Adrenal gland (tissue), 12 donors: ENCODE data around the gene SLC17A4. TPM values are rescaled to one million over a fixed set of nuclear protein-coding genes. Genes with fewer than 3 reads are reported as not detected.

Source experiments
- DNase-seq, 7 donors: peaks; one replicate each; pipeline ENCODE4 v3.0.0-alpha.2; 2019 to 2020
- H3K27ac ChIP-seq, 5 donors: fragments of 200-600 bp; sonication (generic) in 4 of 5; 1 replicate in 3 of 5; 2 replicates in 2 of 5; pipeline versions ENCODE4 v1.5.1 to v1.8.0; 2016 to 2020; ENCODE audit warnings: mild to moderate bottlenecking in 1 of 5
- H3K27me3 ChIP-seq: fragments of 200-600 bp; 2 replicates; pipeline ENCODE4 v1.8.0; 2021
- H3K36me3 ChIP-seq, 2 donors: fragments of 200-600 bp; replicated peaks in 1 of 2; 1 replicate in 1 of 2; 2 replicates in 1 of 2; pipeline versions ENCODE4 v1.5.1 to v1.8.0; 2018 to 2022
- H3K4me1 ChIP-seq, 2 donors: fragments of 200-600 bp; replicated peaks in 1 of 2; 1 replicate in 1 of 2; 2 replicates in 1 of 2; pipeline versions ENCODE4 v1.5.1 to v1.8.0; 2018 to 2021
- H3K4me3 ChIP-seq, 4 donors: fragments of 200-600 bp; sonication (generic) in 3 of 4; one replicate each; pipeline ENCODE4 v1.5.1; 2016 to 2018
- H3K9me3 ChIP-seq, 3 donors: fragments of 200-600 bp; sonication (generic) in 1 of 3; replicated peaks in 1 of 3; 1 replicate in 2 of 3; 2 replicates in 1 of 3; pipeline versions ENCODE4 v1.5.1 to v1.8.0; 2016 to 2021
- POLR2A ChIP-seq, 2 donors: fragments of 450-650 bp; IDR thresholded peaks; one replicate each; pipeline ENCODE4 v1.6.1; 2017; ENCODE audit warnings: antibody characterized with exemption in 2 of 2, mild to moderate bottlenecking in 2 of 2, moderate library complexity in 1 of 2
- WGBS, 4 donors: extraction: QIAGEN DNeasy Blood & Tissue Kit in 2 of 4; methylation state at CpG; one replicate each; pipeline versions ENCODE4 v1.1.5 to v1.1.7; 2013 to 2017; 5-methylcytosine and 5-hydroxymethylcytosine counted together
- intact Hi-C, 2 donors: fragments of 100-400 bp; cut with DNase I; formaldehyde crosslinking; loops; one replicate each; pipeline versions ENCODE4 v1.14.1 to v1.15.0; 2022 to 2023
- polyA plus RNA-seq, 3 donors: library from polyadenylated mRNA; stranded (reverse); fragments of 200-250 nt in 2 of 3; fragments of 350-450 nt in 1 of 3; fragmentation: Illumina TruSeq in 1 of 3; extraction: RNeasy Lipid Tissue Mini Kit (QIAGEN cat#74804) in 1 of 3; gene quantifications; one replicate each; pipeline ENCODE4 v1.2.3, GENCODE V29; 2013 to 2014
- total RNA-seq, 9 donors: library from RNA; depleted of rRNA in 4 of 9; stranded (reverse); fragments of >200 nt in 4 of 9; fragments of 120-200 nt in 1 of 9; fragmentation: NEBNext Ultra II Directional in 1 of 9; extraction: Animal tissue kit (Norgen Biotek cat#: 25700) in 1 of 9; gene quantifications; one replicate each; pipeline versions ENCODE4 v1.1.0 to v1.2.4, GENCODE V29; 2013 to 2023
- TF ChIP-seq, protein P1 (sequence below), 6 experiments: fragments of 450-650 bp in 4 of 6; fragments of 200-600 bp in 2 of 6; sonication (generic) in 1 of 6; IDR thresholded peaks; 1 replicate in 5 of 6; 2 replicates in 1 of 6; pipeline versions ENCODE4 v1.5.1 to v1.8.0; 2016 to 2021; ENCODE audit warnings: antibody characterized with exemption in 6 of 6, mild to moderate bottlenecking in 2 of 6, moderate library complexity in 1 of 6
- donor health status: healthy with polysubstance abuse.
- donor health status: Bipolar disorder and iron deficiency.
- donor health status: DM: yes; HTN: yes; CAD: no.
- donor health status: DM: no; HTN: no; CAD: no.
- donor health status: DM: no; HTN: no; CAD: no.
- donor health status: DM: yes; HTN: yes; CAD: no.

The SLC17A4 gene
- total and polyA plus RNA-seq, 12 donors, result 0.04 TPM; not detected in 11

DNA sequence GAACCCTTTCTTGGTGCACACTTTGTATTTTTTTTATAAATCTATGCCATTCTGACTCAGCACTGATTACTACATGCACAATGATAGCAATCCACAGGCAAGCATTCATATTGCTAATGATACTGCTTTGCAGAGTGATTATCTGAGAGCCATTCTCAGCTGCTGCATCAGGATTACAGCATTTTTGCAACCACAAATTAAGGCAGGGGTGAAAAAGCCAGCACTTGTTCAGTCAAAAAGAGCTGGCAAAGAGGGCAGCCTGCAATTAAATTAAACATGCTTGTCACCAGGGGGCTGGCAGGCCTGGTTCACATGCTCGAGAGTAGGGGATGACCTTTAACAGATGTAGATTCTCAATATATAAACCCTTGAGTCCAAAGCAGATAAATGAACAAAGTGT is 40.7 kb upstream of the SLC17A4 start:
- no peak for TF ChIP-seq POLR2A (IDR thresholded peaks at IDR 0.05)
- TF ChIP-seq, protein P1, sequence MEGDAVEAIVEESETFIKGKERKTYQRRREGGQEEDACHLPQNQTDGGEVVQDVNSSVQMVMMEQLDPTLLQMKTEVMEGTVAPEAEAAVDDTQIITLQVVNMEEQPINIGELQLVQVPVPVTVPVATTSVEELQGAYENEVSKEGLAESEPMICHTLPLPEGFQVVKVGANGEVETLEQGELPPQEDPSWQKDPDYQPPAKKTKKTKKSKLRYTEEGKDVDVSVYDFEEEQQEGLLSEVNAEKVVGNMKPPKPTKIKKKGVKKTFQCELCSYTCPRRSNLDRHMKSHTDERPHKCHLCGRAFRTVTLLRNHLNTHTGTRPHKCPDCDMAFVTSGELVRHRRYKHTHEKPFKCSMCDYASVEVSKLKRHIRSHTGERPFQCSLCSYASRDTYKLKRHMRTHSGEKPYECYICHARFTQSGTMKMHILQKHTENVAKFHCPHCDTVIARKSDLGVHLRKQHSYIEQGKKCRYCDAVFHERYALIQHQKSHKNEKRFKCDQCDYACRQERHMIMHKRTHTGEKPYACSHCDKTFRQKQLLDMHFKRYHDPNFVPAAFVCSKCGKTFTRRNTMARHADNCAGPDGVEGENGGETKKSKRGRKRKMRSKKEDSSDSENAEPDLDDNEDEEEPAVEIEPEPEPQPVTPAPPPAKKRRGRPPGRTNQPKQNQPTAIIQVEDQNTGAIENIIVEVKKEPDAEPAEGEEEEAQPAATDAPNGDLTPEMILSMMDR (IDR thresholded peaks at IDR 0.05), result no peak

DNA sequence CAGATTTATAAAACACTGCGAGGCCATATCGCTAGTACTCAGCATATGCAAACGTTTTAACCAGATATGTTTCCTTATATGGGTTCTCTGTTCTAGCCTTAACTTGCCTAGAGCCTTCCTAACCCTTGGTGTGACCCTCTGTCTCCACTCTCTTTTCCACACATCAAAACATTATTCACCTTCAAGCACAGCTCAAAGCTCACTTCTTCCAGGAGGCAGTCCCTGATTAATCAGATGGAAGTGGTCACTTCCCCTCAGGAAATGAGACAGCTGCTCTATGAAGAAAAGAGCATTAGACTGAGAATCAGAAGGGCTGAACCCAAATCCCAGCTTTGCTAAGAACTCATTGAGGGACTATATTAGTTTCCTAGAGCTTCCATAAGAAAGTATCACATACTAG is 39.8 kb upstream of the SLC17A4 start:
- no peak for DNase-seq
- H3K27ac ChIP-seq, result no peak overlapping the region
- no peak overlapping the region for H3K4me3 ChIP-seq
- no peaks in the 10 kb centered on the region for H3K27me3 ChIP-seq
- no peaks in the 10 kb centered on the region for H3K36me3 ChIP-seq
- H3K4me1 ChIP-seq, result no peaks in the 10 kb centered on the region
- intact Hi-C loops, result loop anchor here in 1 of 2 donors (10.0 kb wide), 1 partner anchor 490 kb away; no protein-coding TSS in a partner anchor
- 58 to 78% (median 66%) methylated on average over 3 of the region's 3 CpGs for WGBS, 4 donors
- H3K9me3 ChIP-seq, result no peaks in the 10 kb centered on the region
- no peak for TF ChIP-seq POLR2A (IDR thresholded peaks at IDR 0.05)
- TF ChIP-seq, protein P1 (IDR thresholded peaks at IDR 0.05), result no peak

More for the DNA sequence above, 40.7 kb upstream of the SLC17A4 start:
- Histone ChIP-seq H3K9me3 (no peaks in the 10 kb centered on the region), H3K4me1 (no peaks in the 10 kb centered on the region), H3K27ac (no peak overlapping the region), H3K36me3 (no peaks in the 10 kb centered on the region), H3K4me3 (no peak overlapping the region), H3K27me3 (no peaks in the 10 kb centered on the region)
- no peak for DNase-seq
- 73 to 83% (median 75%) methylated on average over 1 of the region's 1 CpG for WGBS, 4 donors
- intact Hi-C loops, result loop anchor here in 1 of 2 donors (10.0 kb wide), 1 partner anchor 489 kb away; no protein-coding TSS in a partner anchor

DNA sequence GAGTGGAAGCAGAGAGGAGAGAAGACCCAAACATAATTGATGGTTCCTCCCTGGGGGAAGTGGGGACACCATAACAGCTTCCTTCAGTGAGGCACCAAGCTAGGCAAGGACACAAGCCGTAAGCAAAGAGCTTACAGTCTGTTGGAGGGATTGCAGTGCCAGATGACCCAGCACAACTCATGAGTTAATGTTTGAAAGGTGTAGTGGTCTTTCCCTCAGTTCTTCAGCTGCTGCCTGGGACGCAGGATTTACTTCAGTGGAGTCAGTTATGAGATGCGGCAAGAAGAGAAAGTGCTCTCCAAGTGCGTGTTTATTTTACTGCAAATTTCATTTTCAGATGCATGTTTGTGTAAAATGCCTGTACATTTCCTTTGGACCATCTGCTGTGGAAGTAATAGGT is 38.7 kb upstream of the SLC17A4 start:
- TF ChIP-seq, protein P1 (IDR thresholded peaks at IDR 0.05), result no peak
- no peak for TF ChIP-seq POLR2A (IDR thresholded peaks at IDR 0.05)
- Histone ChIP-seq H3K4me1 (no peaks in the 10 kb centered on the region), H3K4me3 (no peak overlapping the region), H3K9me3 (no peaks in the 10 kb centered on the region), H3K36me3 (no peaks in the 10 kb centered on the region), H3K27me3 (no peaks in the 10 kb centered on the region), H3K27ac (no peak overlapping the region)
- 87 to 97% (median 90%) methylated on average over 4 of the region's 4 CpGs for WGBS, 4 donors
- intact Hi-C loops, result loop anchor here in 1 of 2 donors (10.0 kb wide), 1 partner anchor 491 kb away; no protein-coding TSS in a partner anchor
- no peak for DNase-seq

DNA sequence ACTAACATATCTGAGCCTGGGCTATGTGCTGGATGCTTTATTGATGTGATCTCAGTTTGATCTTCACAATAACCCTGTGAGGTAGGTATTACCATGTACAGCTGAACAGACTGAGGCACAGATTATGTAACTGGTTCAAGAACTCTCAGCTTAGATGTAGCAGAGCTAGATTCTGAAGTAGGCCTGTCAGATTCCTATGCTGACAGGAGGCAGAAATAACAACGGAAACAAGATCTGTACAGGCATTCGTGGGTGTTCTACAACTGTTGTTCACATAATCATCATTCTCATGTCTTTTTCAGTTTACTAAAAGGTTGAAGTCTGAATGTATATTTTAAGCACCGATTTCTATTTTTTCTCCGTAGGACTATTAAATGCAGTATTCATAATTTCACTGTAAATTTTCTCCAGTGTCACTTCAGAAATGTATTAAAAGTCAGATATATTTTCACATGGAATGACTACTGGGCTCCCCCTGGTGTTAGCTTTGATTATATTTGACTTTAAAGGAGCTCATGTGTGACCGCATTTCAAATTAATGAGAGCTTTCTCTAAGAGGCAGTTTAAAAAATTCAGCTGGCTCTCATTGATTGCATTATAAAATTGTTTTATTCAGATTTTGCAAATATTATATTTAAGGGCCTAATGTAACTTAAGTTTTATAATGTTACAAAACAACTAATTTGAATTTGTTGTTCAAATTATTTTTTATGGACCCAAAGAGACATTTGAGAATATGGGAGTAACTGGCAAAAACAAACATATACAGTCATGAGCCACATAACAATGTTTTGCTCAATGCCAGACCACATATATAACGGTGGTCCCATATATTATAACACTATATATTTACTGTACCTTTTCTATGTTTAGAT is 36.4 kb upstream of the SLC17A4 start:
- no peaks in the 10 kb centered on the region for H3K9me3 ChIP-seq
- H3K4me3 ChIP-seq, result no peak overlapping the region
- TF ChIP-seq, protein P1 (IDR thresholded peaks at IDR 0.05), result peak; percentile 37 to 71 (median 54)
- TF ChIP-seq POLR2A (IDR thresholded peaks at IDR 0.05), result no peak
- H3K27ac ChIP-seq, result no peak overlapping the region
- H3K27me3 ChIP-seq, result no peaks in the 10 kb centered on the region
- no peaks in the 10 kb centered on the region for H3K36me3 ChIP-seq
- DNase-seq, result peak in 2 of 7 donors; percentile 14 to 24
- WGBS, 4 donors, result 43 to 50% (median 48%) methylated on average over 6 of the region's 6 CpGs
- no peaks in the 10 kb centered on the region for H3K4me1 ChIP-seq
- intact Hi-C loops, result loop anchor here in 1 of 2 donors (10.0 kb wide), 1 partner anchor 493 kb away; no protein-coding TSS in a partner anchor
